Iris pigment epithelial cell (primary cell): Measurements from ENCODE around the gene CASKIN2.
"Not testable (repeated sequence)": the region's sequence is repeated elsewhere in the genome, so short reads cannot be mapped to it uniquely, and the experiment has no call there.

Experiments
- DNase-seq: peaks from one replicate; pipeline ENCODE4 v3.0.0-alpha.2; 2011; ENCODE audit warnings: low read depth

CASKIN2 gene

GRCh38 chr17:75488693-75489510, 26.4 kb downstream of the CASKIN2 start:
- no peak for DNase-seq

GRCh38 chr17:75487351-75488070, 27.8 kb downstream of the CASKIN2 start:
- DNase-seq = peak; percentile 25

- DNase-seq = no peak
Measured at GRCh38 chr17:75486951-75487350, 28.4 kb downstream of the CASKIN2 start.

- no peak for DNase-seq
Measured at GRCh38 chr17:75486151-75486550, 29.2 kb downstream of the CASKIN2 start.

- no peak for DNase-seq
Measured at GRCh38 chr17:75485688-75486087, 29.6 kb downstream of the CASKIN2 start.

GRCh38 chr17:75482098-75482942, 33.0 kb downstream of the CASKIN2 start:
- DNase-seq = no peak

GRCh38 chr17:75481194-75482068, 33.9 kb downstream of the CASKIN2 start:
- no peak for DNase-seq

GRCh38 chr17:75480281-75480680, 35.1 kb downstream of the CASKIN2 start:
- DNase-seq = no peak

- DNase-seq = peak; percentile 54
Measured at GRCh38 chr17:75478508-75478907, 36.8 kb downstream of the CASKIN2 start.

- DNase-seq = not testable (repeated sequence)
Measured at GRCh38 chr17:75477490-75477862, 37.9 kb downstream of the CASKIN2 start.

- no peak for DNase-seq
Measured at GRCh38 chr17:75476752-75477489, 38.4 kb downstream of the CASKIN2 start.

- no peak for DNase-seq
Measured at GRCh38 chr17:75476271-75476671, 39.1 kb downstream of the CASKIN2 start.

GRCh38 chr17:75475851-75476250, 39.5 kb downstream of the CASKIN2 start:
- no peak for DNase-seq

- DNase-seq = no peak
Measured at GRCh38 chr17:75475144-75475835, 40.0 kb downstream of the CASKIN2 start.

GRCh38 chr17:75474736-75475135, 40.6 kb downstream of the CASKIN2 start:
- no peak for DNase-seq

- no peak for DNase-seq
Measured at GRCh38 chr17:75473246-75473645, 42.1 kb downstream of the CASKIN2 start.

GRCh38 chr17:75472119-75472518, 43.2 kb downstream of the CASKIN2 start:
- DNase-seq = no peak

GRCh38 chr17:75471207-75471606, 44.1 kb downstream of the CASKIN2 start:
- DNase-seq = no peak

- DNase-seq = no peak
Measured at GRCh38 chr17:75468779-75469373, 46.5 kb downstream of the CASKIN2 start.

GRCh38 chr17:75468291-75468754, 47.0 kb downstream of the CASKIN2 start:
- DNase-seq = no peak
